ENCODE results near the gene SNX19.

GRCh38 chr11:130908061-130908460 lies 8.2 kb downstream of the SNX19 start:
- no peak for TF ChIP-seq CTCF (IDR thresholded peaks at IDR 0.05; ENCODE audit: poor library complexity, severe bottlenecking)
- TF ChIP-seq EP300 (conservative IDR thresholded peaks at IDR 0.05; ENCODE audit: poor library complexity, severe bottlenecking) = no peak
- no peak for TF ChIP-seq POLR2AphosphoS5 (IDR thresholded peaks at IDR 0.05)
- TF ChIP-seq REST (IDR thresholded peaks at IDR 0.05; ENCODE audit: borderline replicate concordance) = no peak
- no peak for TF ChIP-seq RAD21 (conservative IDR thresholded peaks at IDR 0.05)
- no peak for TF ChIP-seq EZH2 (IDR thresholded peaks at IDR 0.05; ENCODE audit: borderline replicate concordance, insufficient read depth, low read length, poor library complexity, severe bottlenecking)
- TF ChIP-seq MXI1 (conservative IDR thresholded peaks at IDR 0.05; ENCODE audit: poor library complexity, severe bottlenecking) = no peak
- TF ChIP-seq TAF1 (IDR thresholded peaks at IDR 0.05; ENCODE audit: low read depth) = no peak
- no peak for TF ChIP-seq SMC3 (conservative IDR thresholded peaks at IDR 0.05; ENCODE audit: poor library complexity)
